ENCODE results near the gene ANKRD33B. TPM values are rescaled to one million over a fixed set of nuclear protein-coding genes. Genes with fewer than 3 reads are reported as not detected.

Gene ANKRD33B
- polyA plus RNA-seq, 1 donor (not counting 4 experiments of a cell fraction or from before 2014, with no cell fraction given), result 1.9 TPM

- no peak overlapping the region for H3K4me3 ChIP-seq (ENCODE audit: control insufficient read depth in 2 of 3, extremely low read depth in 1 of 3, insufficient read depth in 2 of 3, low read depth in 1 of 3, low read length in 3 of 3)
- no peak overlapping the region for H2AFZ ChIP-seq (ENCODE audit: control insufficient read depth, low read length)
- no peak for FAIRE-seq
- dilution Hi-C loops (cut with MboI; ENCODE audit: extremely low pct_ligation_motif_present, low sequenced_read_pairs), result no loop called here
- no peak overlapping the region for H3K9ac ChIP-seq (ENCODE audit: control insufficient read depth, extremely low read depth, insufficient read depth, low read length)
- no peak overlapping the region for H3K27ac ChIP-seq (ENCODE audit: control insufficient read depth, insufficient read depth, low read length)
- no peaks in the 10 kb centered on the region for H3K79me2 ChIP-seq (ENCODE audit: control insufficient read depth, insufficient read depth, low read length)
- no peaks in the 10 kb centered on the region for H3K4me1 ChIP-seq (ENCODE audit: control insufficient read depth, extremely low read depth, insufficient read depth, low read length)
- H3K4me2 ChIP-seq (ENCODE audit: control insufficient read depth, extremely low read depth, insufficient read depth, low read depth, low read length), result no peak overlapping the region
- TF ChIP-seq CTCF (optimal IDR thresholded peaks at IDR 0.05 in 1 of 3, IDR thresholded peaks at IDR 0.05 in 1 of 3, conservative IDR thresholded peaks at IDR 0.05 in 1 of 3; ENCODE audit: extremely low read depth in 1 of 3, insufficient read depth in 2 of 3, low read length in 3 of 3) (no peak), EZH2 (IDR thresholded peaks at IDR 0.05; ENCODE audit: low read length) (no peak)
- H3K9me3 ChIP-seq (ENCODE audit: control insufficient read depth, low read depth, low read length), result peaks cover 3% of the 10 kb centered on the region
- no peak for DNase-seq (ENCODE audit: low read depth, low spot score)
- no peaks in the 10 kb centered on the region for H3K36me3 ChIP-seq (ENCODE audit: control insufficient read depth in 2 of 2, extremely low read depth in 1 of 2, insufficient read depth in 2 of 2, low read length in 2 of 2)
- no peaks in the 10 kb centered on the region for H4K20me1 ChIP-seq (ENCODE audit: control insufficient read depth, extremely low read depth, insufficient read depth, low read length)
- no peaks in the 10 kb centered on the region for H3K9me1 ChIP-seq (ENCODE audit: control insufficient read depth, extremely low read depth, insufficient read depth, low read length)
- no peaks in the 10 kb centered on the region for H3K27me3 ChIP-seq (ENCODE audit: control insufficient read depth, extremely low read depth, insufficient read depth, low read length)
Observed at GRCh38 chr5:10520706-10521105, 43.2 kb upstream of the ANKRD33B start.

GRCh38 chr5:10521466-10522223 is 42.2 kb upstream of the ANKRD33B start:
- Histone ChIP-seq H3K4me2 (ENCODE audit: control insufficient read depth, extremely low read depth, insufficient read depth, low read depth, low read length) (no peak overlapping the region), H3K36me3 (ENCODE audit: control insufficient read depth in 2 of 2, extremely low read depth in 1 of 2, insufficient read depth in 2 of 2, low read length in 2 of 2) (no peaks in the 10 kb centered on the region), H2AFZ (ENCODE audit: control insufficient read depth, low read length) (no peak overlapping the region), H4K20me1 (ENCODE audit: control insufficient read depth, extremely low read depth, insufficient read depth, low read length) (no peaks in the 10 kb centered on the region), H3K4me1 (ENCODE audit: control insufficient read depth, extremely low read depth, insufficient read depth, low read length) (no peaks in the 10 kb centered on the region), H3K4me3 (ENCODE audit: control insufficient read depth in 2 of 3, extremely low read depth in 1 of 3, insufficient read depth in 2 of 3, low read depth in 1 of 3, low read length in 3 of 3) (no peak overlapping the region), H3K27me3 (ENCODE audit: control insufficient read depth, extremely low read depth, insufficient read depth, low read length) (no peaks in the 10 kb centered on the region), H3K9me1 (ENCODE audit: control insufficient read depth, extremely low read depth, insufficient read depth, low read length) (no peaks in the 10 kb centered on the region), H3K79me2 (ENCODE audit: control insufficient read depth, insufficient read depth, low read length) (no peaks in the 10 kb centered on the region), H3K9me3 (ENCODE audit: control insufficient read depth, low read depth, low read length) (peaks cover 3% of the 10 kb centered on the region), H3K9ac (ENCODE audit: control insufficient read depth, extremely low read depth, insufficient read depth, low read length) (no peak overlapping the region), H3K27ac (ENCODE audit: control insufficient read depth, insufficient read depth, low read length) (no peak overlapping the region)
- no peak for FAIRE-seq
- dilution Hi-C loops (cut with MboI; ENCODE audit: extremely low pct_ligation_motif_present, low sequenced_read_pairs), result no loop called here
- TF ChIP-seq EZH2 (IDR thresholded peaks at IDR 0.05; ENCODE audit: low read length) (no peak), CTCF (optimal IDR thresholded peaks at IDR 0.05 in 1 of 3, IDR thresholded peaks at IDR 0.05 in 1 of 3, conservative IDR thresholded peaks at IDR 0.05 in 1 of 3; ENCODE audit: extremely low read depth in 1 of 3, insufficient read depth in 2 of 3, low read length in 3 of 3) (peak; percentile 47 to 60 (median 50))
- DNase-seq (ENCODE audit: low read depth, low spot score), result no peak

All from keratinocyte (primary cell).